Measurements from ENCODE around the gene STRN4. TPM values are rescaled to one million over a fixed set of nuclear protein-coding genes. Genes with fewer than 3 reads are reported as not detected.

The STRN4 gene
- total RNA-seq, 4 donors from 2014 or later = 54.1 to 73.4 (median 67.7) TPM

DNA sequence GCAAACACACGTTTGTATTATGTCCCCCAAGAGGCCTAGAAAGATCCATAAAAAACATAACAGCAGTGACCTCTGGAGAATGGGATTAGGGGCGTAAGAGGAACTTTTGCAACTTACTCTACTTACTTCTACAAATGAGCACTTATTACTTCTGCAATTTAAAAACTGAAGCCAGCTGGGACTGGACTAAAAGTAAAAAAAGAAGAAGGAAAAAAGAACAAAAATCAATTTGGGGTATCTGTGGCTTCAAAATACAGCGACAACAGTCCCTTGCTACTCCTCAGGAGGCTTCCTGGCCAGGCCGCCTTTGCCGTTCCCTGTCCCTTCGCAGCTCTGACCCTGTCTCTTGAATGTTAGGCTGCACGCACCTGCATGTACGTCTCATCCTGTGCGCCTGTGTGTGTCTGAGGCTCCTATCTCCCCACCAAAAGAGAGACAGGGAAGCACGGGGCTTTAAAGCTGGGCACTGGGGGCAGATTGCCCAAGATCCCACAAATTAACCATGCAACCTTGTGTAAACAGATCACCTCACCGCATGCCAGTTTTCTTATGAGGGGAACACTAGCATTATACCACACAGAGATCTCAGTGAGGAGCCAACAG, 12.5 kb downstream of the STRN4 start:
- Histone ChIP-seq H3K9me3 (no peaks in the 10 kb centered on the region), H3K36me3 (peaks cover 54 to 57% of the 10 kb centered on the region in 2 donors), H3K27ac (no peak overlapping the region), H3K4me3 (replicated peaks in 1 of 3) (no peak overlapping the region), H3K4me1 (peaks cover 0 to 6% of the 10 kb centered on the region in 2 donors), H3K27me3 (no peaks in the 10 kb centered on the region)
- intact Hi-C loops (cut with DNase I) = loop anchor here (10.0 kb wide), 1 partner anchor 119 kb away; no protein-coding TSS in a partner anchor
- no peak for DNase-seq
- WGBS, 2 donors = 88% methylated on average over 11 of the region's 11 CpGs
- TF ChIP-seq, protein P1, sequence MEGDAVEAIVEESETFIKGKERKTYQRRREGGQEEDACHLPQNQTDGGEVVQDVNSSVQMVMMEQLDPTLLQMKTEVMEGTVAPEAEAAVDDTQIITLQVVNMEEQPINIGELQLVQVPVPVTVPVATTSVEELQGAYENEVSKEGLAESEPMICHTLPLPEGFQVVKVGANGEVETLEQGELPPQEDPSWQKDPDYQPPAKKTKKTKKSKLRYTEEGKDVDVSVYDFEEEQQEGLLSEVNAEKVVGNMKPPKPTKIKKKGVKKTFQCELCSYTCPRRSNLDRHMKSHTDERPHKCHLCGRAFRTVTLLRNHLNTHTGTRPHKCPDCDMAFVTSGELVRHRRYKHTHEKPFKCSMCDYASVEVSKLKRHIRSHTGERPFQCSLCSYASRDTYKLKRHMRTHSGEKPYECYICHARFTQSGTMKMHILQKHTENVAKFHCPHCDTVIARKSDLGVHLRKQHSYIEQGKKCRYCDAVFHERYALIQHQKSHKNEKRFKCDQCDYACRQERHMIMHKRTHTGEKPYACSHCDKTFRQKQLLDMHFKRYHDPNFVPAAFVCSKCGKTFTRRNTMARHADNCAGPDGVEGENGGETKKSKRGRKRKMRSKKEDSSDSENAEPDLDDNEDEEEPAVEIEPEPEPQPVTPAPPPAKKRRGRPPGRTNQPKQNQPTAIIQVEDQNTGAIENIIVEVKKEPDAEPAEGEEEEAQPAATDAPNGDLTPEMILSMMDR (IDR thresholded peaks at IDR 0.05) = no peak
- TF ChIP-seq POLR2A (IDR thresholded peaks at IDR 0.05) = no peak

DNA sequence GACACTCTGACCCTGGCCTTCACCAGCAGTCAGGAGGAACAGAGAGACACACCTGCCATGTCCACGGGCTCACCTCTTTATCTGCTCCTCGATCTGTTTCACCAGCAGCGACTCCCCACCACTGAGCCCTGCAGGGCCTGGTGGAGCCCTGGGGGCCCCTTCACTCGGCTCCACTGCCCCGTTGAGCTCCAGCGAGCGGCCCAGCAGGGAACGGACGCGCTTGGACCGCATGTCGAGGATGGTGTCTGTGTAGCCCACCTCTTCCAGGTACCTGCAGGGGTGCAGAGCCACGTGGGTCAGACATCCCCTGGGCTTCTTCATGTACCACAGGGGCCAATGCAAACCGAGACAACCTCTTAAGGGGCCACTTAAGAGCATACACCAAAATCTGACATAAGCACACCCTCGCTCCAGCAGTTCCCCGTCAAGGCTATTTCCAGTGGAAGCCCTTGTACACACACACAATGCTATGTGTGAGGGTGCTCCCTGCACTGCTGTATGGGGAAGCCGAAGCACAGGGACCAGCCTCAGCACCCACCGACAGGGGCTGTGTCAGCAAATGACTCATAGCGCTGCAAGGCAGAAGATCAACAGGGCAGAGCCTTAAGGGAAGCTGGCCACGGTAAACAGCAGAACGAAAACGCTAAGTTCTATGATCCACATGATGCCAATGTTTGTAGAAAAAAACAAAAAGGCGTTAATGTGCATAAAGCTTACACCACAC, 13.1 kb downstream of the STRN4 start:
- Histone ChIP-seq H3K4me3 (replicated peaks in 1 of 3) (no peak overlapping the region), H3K9me3 (no peaks in the 10 kb centered on the region), H3K4me1 (peaks cover 0 to 6% of the 10 kb centered on the region in 2 donors), H3K36me3 (peaks cover 57 to 60% of the 10 kb centered on the region in 2 donors), H3K27me3 (no peaks in the 10 kb centered on the region), H3K27ac (no peak overlapping the region)
- 78 to 83% methylated on average over 22 to 23 of the region's 23 CpGs for WGBS, 2 donors
- no peak for DNase-seq
- TF ChIP-seq POLR2A (IDR thresholded peaks at IDR 0.05) = no peak
- TF ChIP-seq, protein P1 (IDR thresholded peaks at IDR 0.05) = no peak
- intact Hi-C loops (cut with DNase I) = loop anchor here (10.0 kb wide), 1 partner anchor 118 kb away; no protein-coding TSS in a partner anchor

- Histone ChIP-seq H3K27ac (no peak overlapping the region), H3K36me3 (peaks cover 58 to 62% of the 10 kb centered on the region in 2 donors), H3K4me3 (replicated peaks in 1 of 3) (no peak overlapping the region), H3K27me3 (no peaks in the 10 kb centered on the region), H3K4me1 (peaks cover 0 to 6% of the 10 kb centered on the region in 2 donors), H3K9me3 (no peaks in the 10 kb centered on the region)
- intact Hi-C loops (cut with DNase I) = loop anchor here (10.0 kb wide), 1 partner anchor 118 kb away; no protein-coding TSS in a partner anchor
- DNase-seq = peak; percentile 24 to 83
- TF ChIP-seq, protein P1 (IDR thresholded peaks at IDR 0.05) = no peak
- no peak for TF ChIP-seq POLR2A (IDR thresholded peaks at IDR 0.05)
- WGBS, 2 donors = 63 to 88% methylated on average over 24 to 28 of the region's 28 CpGs
These were observed 13.9 kb downstream of the STRN4 start for GRCh38 chr19:46732172-46732938.

DNA sequence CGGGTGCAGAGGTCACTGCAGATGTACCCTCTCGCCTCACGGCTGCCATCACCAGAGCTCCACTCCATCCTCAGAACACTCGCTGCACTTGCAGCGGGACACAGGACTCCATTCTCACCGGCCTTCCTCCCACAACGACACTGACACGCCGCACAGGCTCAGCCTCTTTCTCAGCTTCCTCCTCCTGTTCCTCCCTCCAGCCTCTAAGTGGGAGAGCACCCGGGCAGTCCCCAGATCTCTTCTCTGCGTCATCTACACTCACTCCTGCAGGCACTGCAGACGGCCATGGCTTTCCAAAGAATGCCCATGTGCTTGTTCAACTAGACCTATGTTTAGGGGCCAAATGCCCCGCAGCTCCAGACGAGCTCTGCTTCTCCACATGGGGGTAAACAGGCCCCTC, 14.7 kb downstream of the STRN4 start:
- no peak overlapping the region for H3K27ac ChIP-seq
- H3K36me3 ChIP-seq = peaks cover 60 to 66% of the 10 kb centered on the region in 2 donors
- H3K4me1 ChIP-seq = peaks cover 0 to under 1% of the 10 kb centered on the region in 2 donors
- no peak overlapping the region for H3K4me3 ChIP-seq (replicated peaks in 1 of 3)
- DNase-seq = no peak
- H3K27me3 ChIP-seq = no peaks in the 10 kb centered on the region
- intact Hi-C loops (cut with DNase I) = loop anchor here (10.0 kb wide), 1 partner anchor 117 kb away; no protein-coding TSS in a partner anchor
- 85 to 88% methylated on average over 14 of the region's 14 CpGs for WGBS, 2 donors
- no peaks in the 10 kb centered on the region for H3K9me3 ChIP-seq
- no peak for TF ChIP-seq POLR2A (IDR thresholded peaks at IDR 0.05)
- TF ChIP-seq, protein P1 (IDR thresholded peaks at IDR 0.05) = no peak
